ENCODE results near the gene QPRT.

- TF ChIP-seq CTCF (IDR thresholded peaks at IDR 0.05) (no peak), POLR2AphosphoS5 (IDR thresholded peaks at IDR 0.05) (no peak)
Measured at GRCh38 chr16:29676989-29677785, 1.8 kb upstream of the QPRT start.
